ENCODE measurements around the gene ZSWIM6.

DNA sequence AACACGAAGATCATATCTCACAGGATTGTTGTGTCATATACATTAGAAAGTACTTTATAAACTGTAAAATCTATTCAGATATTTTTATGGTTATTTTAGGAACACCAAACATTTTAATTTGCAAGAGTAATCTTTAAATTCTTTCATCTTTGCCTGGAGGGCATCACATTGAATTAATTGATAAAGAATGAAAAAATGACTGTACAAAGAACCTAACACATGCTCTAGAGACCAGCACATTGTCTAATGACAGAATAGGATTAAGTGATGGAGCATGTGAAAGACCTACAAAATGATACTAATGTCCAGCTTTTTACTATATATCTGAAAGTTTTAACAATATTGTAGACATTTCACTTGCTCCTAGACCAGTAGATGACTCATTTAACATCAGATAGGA, 88.0 kb downstream of the ZSWIM6 start:
- TF ChIP-seq RAD21 (IDR thresholded peaks at IDR 0.05; ENCODE audit: low read length) (no peak), MXI1 (IDR thresholded peaks at IDR 0.05; ENCODE audit: borderline replicate concordance, low read depth, low read length) (no peak), CEBPB (IDR thresholded peaks at IDR 0.05; ENCODE audit: low read depth, low read length) (no peak), MAZ (IDR thresholded peaks at IDR 0.05; ENCODE audit: borderline replicate concordance, low read depth, low read length) (no peak), RFX5 (IDR thresholded peaks at IDR 0.05; ENCODE audit: low read depth, low read length) (no peak), POLR2A (IDR thresholded peaks at IDR 0.05; ENCODE audit: low read depth, low read length) (no peak), BHLHE40 (IDR thresholded peaks at IDR 0.05; ENCODE audit: low read depth, low read length) (no peak)
- TF ChIP-seq, protein P1, sequence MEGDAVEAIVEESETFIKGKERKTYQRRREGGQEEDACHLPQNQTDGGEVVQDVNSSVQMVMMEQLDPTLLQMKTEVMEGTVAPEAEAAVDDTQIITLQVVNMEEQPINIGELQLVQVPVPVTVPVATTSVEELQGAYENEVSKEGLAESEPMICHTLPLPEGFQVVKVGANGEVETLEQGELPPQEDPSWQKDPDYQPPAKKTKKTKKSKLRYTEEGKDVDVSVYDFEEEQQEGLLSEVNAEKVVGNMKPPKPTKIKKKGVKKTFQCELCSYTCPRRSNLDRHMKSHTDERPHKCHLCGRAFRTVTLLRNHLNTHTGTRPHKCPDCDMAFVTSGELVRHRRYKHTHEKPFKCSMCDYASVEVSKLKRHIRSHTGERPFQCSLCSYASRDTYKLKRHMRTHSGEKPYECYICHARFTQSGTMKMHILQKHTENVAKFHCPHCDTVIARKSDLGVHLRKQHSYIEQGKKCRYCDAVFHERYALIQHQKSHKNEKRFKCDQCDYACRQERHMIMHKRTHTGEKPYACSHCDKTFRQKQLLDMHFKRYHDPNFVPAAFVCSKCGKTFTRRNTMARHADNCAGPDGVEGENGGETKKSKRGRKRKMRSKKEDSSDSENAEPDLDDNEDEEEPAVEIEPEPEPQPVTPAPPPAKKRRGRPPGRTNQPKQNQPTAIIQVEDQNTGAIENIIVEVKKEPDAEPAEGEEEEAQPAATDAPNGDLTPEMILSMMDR (conservative IDR thresholded peaks at IDR 0.05; ENCODE audit: low read depth, low read length): no peak
